ENCODE data around the gene ADAMTSL4.
A peak's percentile ranks its signal among the peaks of the same experiment; 100 is the strongest.
"Not testable (repeated sequence)": the region's sequence is repeated elsewhere in the genome, so short reads cannot be mapped to it uniquely, and the experiment has no call there.

Gene ADAMTSL4

DNA sequence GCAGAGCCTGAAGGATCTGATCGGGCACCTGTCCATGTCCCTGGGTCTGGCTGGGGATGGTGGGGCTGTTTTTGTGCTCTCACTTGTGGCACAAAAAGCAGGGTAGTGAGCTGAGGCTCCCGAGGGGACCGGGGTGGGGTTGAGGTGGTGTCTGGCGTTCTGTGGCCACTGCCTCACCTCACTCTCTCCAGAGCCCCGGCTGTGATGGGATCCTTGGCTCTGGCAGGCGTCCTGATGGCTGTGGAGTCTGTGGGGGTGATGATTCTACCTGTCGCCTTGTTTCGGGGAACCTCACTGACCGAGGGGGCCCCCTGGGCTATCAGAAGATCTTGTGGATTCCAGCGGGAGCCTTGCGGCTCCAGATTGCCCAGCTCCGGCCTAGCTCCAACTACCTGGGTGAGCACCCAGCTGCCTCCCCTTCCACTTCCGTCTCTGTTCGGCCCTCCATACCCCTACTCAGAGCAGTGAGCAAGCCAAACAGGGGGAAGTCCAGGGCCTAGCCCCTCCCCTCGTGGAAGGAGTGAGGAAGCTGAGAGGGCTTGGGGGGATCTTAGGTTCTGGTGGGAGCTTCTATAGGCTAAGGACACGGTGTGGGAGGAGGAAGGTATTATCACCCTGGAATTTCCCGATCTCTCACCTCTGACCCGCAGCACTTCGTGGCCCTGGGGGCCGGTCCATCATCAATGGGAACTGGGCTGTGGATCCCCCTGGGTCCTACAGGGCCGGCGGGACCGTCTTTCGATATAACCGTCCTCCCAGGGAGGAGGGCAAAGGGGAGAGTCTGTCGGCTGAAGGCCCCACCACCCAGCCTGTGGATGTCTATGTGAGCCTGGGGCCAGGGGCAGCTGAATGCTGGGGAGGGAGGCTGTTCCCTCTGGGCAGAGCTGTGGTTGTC is 7.0 kb downstream of the ADAMTSL4 start:
- no peak for DNase-seq (ENCODE audit: low read depth)

DNA sequence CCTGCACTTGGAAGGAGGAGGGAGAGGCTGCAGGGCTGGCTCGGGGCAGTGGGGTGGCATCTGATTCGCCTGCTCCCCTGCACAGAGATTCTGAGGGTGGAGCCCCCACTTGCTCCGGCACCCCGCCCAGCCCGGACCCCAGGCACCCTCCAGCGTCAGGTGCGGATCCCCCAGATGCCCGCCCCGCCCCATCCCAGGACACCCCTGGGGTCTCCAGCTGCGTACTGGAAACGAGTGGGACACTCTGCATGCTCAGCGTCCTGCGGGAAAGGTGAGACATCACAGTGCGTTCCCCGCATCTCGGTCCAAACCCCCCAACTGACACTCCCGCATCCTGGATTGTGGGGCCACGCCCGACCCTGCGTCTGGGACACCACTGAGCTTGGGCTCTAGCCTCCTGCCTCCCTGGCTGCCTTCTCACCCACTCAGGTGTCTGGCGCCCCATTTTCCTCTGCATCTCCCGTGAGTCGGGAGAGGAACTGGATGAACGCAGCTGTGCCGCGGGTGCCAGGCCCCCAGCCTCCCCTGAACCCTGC is 7.9 kb downstream of the ADAMTSL4 start:
- no peak for DNase-seq (ENCODE audit: low read depth)

DNA sequence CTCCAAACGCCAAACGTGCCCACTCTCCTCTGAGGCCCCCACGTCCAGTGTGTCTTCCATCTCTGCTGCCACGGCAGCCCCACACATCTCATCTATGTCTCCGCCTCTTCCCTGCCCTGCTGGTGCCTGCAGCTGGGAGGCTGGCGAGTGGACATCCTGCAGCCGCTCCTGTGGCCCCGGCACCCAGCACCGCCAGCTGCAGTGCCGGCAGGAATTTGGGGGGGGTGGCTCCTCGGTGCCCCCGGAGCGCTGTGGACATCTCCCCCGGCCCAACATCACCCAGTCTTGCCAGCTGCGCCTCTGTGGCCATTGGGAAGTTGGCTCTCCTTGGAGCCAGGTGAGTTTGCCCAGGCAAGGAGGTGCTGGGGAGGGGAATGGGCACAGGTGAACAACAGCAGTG is 8.6 kb downstream of the ADAMTSL4 start:
- DNase-seq (ENCODE audit: low read depth), result no peak

DNA sequence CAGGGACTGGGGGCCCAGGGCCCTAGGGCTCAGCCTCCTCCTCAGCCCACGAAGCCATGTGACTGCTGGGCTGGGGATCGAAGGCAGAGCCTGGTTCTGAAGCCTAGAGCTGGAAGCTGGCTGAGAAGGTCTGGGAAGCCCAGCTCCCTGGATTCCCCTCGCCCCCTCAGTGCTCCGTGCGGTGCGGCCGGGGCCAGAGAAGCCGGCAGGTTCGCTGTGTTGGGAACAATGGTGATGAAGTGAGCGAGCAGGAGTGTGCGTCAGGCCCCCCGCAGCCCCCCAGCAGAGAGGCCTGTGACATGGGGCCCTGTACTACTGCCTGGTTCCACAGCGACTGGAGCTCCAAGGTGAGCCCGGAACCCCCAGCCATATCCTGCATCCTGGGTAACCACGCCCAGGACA is 9.1 kb downstream of the ADAMTSL4 start:
- no peak for DNase-seq (ENCODE audit: low read depth)

DNA sequence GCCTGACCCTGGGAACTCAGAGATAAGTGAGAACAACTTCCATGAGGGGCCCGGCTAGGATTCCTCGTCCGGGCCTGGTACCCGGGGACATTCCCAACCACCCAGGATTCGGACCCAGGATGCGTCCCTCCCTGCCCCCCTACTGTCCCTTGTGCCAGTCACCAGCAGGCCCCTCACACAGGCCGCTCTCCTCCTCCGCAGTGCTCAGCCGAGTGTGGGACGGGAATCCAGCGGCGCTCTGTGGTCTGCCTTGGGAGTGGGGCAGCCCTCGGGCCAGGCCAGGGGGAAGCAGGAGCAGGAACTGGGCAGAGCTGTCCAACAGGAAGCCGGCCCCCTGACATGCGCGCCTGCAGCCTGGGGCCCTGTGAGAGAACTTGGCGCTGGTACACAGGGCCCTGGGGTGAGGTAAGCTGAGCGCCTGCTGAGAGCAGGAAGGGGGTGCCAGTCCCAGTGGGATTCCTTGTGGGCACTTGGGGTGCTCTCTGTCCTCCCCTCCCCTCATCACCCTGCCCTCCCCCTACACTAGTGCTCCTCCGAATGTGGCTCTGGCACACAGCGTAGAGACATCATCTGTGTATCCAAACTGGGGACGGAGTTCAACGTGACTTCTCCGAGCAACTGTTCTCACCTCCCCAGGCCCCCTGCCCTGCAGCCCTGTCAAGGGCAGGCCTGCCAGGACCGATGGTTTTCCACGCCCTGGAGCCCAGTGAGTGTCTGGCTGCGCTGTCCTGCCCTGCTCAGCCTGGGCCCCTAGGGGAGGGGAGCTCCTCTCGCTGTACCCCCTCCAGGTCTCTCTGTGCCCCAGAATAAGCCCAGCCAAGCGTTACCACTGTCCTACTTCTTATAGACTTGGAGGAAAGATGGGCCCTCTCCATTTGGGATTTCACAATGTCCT is 9.8 kb downstream of the ADAMTSL4 start:
- DNase-seq (ENCODE audit: low read depth), result no peak

DNA sequence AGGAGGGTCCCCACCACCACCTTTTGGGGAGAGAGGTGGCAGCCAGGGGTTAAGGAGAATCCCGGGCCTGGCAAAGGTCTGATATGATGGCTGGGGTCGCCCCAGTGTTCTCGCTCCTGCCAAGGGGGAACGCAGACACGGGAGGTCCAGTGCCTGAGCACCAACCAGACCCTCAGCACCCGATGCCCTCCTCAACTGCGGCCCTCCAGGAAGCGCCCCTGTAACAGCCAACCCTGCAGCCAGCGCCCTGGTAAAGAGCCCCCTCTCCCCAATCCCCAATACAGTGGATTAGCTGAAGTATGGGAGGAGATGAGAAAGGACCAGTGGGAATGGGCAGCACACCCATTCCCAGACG is 10.4 kb downstream of the ADAMTSL4 start:
- no peak for DNase-seq (ENCODE audit: low read depth)

DNA sequence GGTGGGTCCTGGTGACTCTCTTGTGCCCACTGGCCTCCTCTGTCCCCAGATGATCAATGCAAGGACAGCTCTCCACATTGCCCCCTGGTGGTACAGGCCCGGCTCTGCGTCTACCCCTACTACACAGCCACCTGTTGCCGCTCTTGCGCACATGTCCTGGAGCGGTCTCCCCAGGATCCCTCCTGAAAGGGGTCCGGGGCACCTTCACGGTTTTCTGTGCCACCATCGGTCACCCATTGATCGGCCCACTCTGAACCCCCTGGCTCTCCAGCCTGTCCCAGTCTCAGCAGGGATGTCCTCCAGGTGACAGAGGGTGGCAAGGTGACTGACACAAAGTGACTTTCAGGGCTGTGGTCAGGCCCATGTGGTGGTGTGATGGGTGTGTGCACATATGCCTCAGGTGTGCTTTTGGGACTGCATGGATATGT is 10.8 kb downstream of the ADAMTSL4 start:
- DNase-seq (ENCODE audit: low read depth), result no peak

DNA sequence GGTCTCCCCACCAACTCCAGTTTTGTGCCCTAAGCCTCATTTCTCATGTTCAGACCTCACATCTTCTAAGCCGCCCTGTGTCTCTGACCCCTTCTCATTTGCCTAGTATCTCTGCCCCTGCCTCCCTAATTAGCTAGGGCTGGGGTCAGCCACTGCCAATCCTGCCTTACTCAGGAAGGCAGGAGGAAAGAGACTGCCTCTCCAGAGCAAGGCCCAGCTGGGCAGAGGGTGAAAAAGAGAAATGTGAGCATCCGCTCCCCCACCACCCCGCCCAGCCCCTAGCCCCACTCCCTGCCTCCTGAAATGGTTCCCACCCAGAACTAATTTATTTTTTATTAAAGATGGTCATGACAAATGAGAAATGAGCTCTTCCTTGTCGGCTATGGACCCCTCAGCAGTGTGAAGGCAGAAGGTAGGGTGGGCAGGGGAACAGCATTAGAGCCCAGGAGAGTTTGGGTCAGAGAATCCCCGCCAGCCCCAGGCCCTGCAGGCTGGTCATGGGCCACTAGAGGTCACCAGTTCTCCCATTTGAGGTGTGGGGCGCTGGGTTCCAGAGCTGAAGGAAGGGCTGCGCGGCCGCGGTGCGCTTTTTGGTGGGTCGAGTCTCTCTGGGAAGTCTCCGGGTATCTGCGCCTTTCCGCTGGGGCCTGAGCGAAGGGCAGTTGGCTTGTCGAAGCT is 11.5 kb downstream of the ADAMTSL4 start:
- peak; percentile 70 for DNase-seq (ENCODE audit: low read depth)

DNA sequence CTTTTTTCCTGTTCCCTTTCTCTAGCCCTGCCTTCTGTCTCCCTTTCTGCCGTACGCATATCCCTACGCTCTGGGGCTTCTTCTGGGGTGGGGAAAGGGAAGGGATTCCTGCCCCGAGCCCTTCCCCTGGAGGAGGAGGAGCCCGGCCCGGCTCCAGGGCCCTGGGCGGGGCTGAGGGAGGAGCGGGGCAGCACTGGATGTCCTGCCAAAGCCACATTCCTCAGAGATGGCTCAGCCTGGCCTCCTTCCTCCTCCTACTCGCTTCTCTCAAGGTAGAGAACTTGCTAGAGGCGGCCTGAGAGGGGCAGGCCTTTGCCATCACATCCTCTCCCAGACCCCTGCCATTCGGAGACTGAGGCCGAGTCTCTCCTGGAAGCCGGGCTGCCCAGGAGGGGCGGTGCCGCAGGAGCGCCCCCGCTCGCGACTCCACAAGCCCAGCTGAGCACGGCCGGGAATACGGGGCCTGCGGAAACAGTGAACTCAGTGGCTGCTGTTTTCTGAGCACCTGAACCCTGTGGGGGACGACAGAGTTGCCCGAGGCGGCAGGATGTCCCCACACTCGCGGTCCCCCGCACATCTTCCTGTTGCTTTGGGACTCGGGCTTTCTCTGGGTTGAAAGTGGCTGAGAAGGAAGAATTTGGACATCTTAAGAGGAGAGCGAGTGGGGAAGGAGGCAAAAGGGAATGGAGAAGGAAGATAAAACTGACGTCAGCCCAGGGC is 12.2 kb downstream of the ADAMTSL4 start:
- DNase-seq (ENCODE audit: low read depth), result no peak

DNA sequence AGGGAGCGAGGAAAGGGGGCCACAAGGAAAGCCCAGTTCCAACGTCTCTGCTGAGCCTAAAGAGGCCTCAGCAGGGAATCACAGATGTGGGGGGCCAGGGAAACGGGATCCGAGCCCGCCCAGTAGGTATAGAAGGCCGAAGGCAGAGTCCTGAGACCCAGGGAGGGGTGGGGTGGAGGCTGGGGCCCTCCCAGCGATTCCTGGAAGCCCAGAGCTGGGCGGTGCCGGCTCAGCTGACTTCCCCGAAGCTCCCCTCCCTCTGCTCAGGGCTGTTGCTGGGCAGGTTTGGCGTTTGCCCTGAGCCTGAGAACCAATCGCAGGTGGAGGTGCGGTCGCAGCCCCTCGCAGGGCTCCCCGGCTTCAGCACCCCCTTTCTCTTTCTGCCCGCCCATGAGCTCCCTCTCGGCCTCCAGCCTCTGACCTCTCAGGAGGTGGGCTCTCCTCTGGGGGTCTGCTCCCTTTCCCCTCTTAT is 12.8 kb downstream of the ADAMTSL4 start:
- peak; percentile 76 for DNase-seq (ENCODE audit: low read depth)

DNA sequence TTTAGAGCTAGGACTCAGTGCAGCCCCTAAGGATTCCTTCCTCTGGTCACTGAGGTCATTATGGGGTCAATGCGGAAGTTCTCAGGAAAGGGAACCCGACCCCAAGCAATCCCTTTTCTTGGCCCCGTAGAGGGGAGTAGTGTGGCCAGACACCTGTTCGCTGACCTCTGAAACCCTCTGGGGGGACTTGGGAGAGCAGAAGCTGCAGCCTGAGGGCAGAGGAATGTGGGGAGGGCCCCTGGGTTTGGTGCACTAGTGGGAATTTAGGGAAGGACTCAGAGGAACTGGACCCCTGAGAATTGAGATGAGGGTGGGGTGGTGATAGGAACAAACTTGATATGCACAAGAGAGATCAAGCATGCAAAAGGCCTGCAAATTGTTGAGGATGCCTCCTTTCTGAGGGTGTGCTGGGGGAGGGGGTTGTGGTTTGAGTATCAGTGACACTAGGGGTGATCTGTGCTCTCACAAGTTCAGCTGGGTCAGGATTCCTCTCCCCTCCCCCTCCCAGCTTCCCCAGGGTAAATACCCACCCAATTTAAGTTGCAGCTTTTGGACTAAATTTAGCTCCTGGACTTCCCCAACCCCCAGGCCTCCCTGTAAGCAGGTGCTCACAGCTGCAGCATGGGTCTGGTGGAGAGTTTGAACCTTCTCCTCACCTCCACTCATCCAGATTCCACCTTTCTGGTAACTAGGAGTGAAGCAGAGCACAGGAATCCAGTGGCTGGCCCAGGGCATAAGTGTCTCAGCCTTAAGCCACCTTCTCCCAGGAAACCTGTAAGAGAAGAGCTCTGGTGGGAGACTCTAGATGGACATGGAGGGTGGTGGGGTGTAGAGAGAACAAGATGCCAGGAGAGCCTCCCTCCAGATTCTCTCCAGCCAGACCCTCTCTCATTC is 13.5 kb downstream of the ADAMTSL4 start:
- peak; percentile 59 for DNase-seq (ENCODE audit: low read depth)

DNA sequence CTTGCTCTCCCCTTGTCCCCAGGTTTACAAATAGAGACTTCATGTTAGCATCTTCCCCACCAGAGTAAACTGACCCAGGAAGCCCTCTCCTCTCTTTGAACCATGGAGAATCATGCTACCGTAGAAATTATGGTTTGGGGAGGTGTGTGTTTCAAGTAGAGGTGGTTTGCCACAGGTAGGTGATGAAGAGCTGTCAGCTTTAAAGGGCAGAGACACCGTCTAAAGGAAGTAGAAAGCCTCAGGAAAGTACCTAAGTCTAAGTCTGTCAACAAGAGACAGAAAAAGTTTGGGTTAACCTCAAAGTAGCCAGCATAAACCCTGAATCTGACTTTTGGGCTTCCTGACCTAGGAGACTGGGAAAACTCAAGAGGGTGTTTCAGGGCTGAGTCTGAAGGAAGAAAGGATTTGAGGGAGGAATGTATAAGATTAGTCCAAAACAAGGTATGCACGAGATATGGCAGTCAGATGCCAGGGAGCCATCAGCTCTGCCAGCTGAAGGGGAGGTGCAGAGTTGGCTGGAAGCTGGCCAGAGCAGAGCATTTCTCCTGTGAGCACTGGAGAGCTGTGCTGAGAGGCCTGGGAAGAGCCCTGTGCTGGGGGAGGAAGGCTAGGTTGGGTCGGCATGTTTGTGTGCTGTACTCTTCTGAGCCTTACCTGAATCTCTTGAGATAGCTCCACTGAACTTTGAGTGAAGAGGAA is 14.3 kb downstream of the ADAMTSL4 start:
- DNase-seq (ENCODE audit: low read depth), result no peak

DNA sequence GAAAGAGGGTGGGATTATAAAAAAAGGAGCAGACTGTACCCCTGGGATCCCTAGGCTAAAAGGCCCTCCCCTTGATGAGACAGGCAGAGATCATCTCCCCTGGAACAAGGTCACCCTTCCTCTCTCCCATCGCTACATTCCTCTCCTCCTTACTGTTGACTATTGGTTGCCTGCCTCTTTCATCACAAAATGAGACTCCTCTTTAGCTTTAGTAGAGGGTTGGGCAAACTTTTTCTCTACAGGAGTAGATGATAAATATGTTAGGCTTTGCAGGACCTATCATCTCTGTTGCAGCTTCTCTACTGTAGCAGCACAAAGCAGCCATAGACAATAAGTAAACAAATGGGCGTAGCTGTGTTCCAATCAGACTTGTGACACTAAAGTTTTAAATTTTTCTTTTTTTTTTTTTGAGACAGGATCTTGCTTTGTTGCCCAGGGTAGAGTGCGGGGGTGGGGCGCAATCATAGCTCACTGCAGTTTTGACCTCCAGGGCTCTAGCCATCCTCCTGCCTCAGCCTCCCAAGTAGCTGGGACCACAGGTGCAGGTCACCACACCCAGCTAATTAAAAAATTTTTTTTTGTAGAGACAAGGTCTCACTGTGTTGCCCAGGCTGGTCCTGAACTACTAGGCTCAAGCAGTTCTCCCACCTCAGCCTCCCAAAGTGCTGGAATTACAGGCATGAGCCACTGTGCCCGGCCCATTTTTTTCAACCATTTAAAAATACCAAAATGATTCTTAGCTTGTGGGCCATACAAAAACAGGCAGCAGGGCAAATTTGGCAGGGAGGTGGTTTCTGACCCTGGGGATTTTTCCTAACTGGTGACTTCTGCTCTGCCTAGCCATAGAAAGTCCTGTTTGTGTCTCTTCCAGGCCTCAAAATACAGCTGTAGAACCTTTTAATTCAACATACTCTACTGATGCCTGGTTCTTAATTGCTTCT is 15.1 kb downstream of the ADAMTSL4 start:
- DNase-seq (ENCODE audit: low read depth), result no peak

DNA sequence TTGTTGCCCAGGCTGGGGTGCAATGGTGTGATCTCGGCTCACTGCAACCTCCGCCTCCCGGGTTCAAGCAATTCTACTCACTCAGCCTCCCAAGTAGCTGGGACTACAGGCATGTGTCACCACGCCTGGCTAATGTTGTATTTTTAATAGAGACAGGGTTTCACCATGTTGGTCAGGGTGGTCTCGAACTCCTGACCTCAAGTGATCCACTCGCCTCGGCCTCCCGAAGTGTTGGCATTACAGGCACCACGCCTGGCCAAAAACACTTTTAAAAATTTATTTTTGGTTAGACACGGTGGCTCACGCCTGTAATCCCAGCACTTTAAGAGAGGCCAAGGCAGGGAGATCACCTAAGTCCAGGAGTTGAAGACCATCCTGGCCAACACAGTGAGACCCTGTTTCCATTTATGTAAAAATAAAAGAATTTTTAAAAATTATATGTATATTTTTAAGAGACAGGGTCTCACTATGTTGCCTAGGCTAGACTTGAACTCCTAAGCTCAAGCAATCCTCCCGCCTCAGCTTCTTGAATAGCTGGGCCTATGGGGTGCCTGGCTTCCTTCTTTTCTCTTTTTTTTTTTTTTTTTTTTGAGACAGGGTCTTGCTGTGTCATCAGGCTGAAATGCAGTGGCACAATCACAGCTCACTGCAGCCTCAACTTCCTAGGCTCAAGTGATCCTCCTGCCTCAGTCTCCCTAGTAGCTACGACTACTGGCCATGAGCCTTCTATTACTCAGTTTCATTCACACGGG is 16.2 kb downstream of the ADAMTSL4 start:
- not testable (repeated sequence) for DNase-seq (ENCODE audit: low read depth)

DNA sequence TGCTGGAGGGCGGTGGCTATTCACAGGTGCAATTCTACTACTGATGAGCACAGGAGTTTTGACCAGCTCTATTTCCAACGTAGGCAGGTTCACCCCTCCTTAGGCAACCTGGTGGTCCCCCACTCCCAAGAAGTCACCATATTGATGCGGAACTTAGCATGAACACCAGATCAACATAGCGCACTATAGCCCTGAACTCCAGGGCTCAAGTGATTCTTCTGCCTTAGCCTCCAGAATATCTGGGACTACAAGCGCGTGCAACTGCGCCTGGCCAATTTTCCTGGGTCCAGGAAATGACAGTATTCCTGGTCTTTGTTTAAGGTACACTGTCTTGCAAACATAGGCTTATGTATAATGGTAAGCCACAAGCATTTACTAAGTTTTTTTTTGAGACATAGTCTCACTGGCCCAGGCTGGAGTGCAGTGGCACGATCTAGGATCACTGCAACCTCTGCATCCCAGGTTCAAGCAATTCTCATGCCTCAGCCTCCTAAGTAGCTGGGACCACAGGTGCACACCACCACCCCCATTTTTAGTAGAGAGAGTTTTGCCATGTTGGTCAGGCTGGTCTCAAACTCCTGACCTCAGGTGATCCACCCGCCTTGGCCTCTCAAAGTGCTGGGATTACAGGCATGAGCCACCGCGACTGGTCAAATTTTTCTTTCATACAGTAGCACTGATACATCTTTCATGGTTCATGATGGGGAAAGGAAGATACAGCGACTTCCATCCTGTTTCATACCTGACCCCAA is 17.6 kb downstream of the ADAMTSL4 start:
- DNase-seq (ENCODE audit: low read depth), result no peak

DNA sequence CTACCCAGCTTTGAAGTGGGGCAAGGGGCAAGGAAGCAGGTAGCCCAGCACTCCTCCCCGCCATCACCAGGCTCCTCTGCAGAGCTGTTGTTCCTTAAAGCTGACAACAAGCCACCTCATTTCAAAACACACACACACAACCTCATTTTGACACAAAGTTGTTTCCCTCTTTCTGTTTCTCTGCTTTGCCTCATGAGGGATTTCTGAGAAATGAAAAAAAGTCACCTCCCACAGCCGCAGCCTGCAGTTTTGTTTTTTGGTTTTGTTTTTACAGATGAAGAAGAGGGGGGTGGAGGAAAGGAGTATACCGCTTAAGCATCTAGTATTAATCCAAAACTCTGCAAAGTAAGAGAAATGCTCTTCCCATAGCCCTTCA is 18.1 kb downstream of the ADAMTSL4 start:
- DNase-seq (ENCODE audit: low read depth), result no peak

All from stimulated activated CD8-positive, alpha-beta memory T cell treated with anti-CD3 and anti-CD28 coated beads, Interleukin-12 subunit alpha, Interleukin-12 subunit beta, amount 100 ng/mL, for 4 hours (primary cell).